CD4-positive, alpha-beta T cell treated with Interleukin-2 at 100 ng/mL for 4 hours (primary cell): ENCODE data around the gene SPTLC1.
"Not testable (repeated sequence)": the region's sequence is repeated elsewhere in the genome, so short reads cannot be mapped to it uniquely, and the experiment has no call there.

Experiments
- DNase-seq: peaks from one replicate; pipeline ENCODE4 v3.0.0-alpha.2; 2020; ENCODE audit warnings: low spot score

The SPTLC1 gene, protein sequence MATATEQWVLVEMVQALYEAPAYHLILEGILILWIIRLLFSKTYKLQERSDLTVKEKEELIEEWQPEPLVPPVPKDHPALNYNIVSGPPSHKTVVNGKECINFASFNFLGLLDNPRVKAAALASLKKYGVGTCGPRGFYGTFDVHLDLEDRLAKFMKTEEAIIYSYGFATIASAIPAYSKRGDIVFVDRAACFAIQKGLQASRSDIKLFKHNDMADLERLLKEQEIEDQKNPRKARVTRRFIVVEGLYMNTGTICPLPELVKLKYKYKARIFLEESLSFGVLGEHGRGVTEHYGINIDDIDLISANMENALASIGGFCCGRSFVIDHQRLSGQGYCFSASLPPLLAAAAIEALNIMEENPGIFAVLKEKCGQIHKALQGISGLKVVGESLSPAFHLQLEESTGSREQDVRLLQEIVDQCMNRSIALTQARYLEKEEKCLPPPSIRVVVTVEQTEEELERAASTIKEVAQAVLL

GRCh38 chr9:92115071-92115858, at the start of gene SPTLC1:
TSS of gene SPTLC1 (minus strand) at chr9:92115413. CDS start at chr9:92115370, 43 bp downstream.
- DNase-seq: peak; percentile 95

GRCh38 chr9:92164975-92165374, 49.8 kb upstream of the SPTLC1 start:
- DNase-seq: no peak

DNA sequence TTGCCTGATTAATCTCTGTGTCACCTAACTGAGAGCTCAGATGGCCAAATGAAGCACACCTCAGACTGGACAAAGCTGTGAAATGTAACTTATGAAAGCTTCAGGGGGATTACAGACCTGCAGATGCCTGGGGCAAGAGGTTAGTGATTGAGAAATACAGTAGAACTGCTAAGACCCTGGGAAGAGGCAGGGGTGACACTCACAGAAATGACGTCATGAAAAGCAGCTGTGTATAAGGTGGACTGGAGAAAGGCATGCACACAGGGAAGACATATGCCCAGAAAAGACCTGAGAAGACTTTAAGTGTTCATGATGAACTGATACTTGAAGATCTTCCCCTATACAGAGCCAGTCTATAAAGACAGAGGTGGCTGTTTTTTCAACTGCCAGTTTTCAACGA, 49.3 kb upstream of the SPTLC1 start:
- DNase-seq: no peak

GRCh38 chr9:92163276-92163675, 48.1 kb upstream of the SPTLC1 start:
- DNase-seq: no peak

- DNase-seq: no peak
Observed at GRCh38 chr9:92160786-92161185, 45.6 kb upstream of the SPTLC1 start.

DNA sequence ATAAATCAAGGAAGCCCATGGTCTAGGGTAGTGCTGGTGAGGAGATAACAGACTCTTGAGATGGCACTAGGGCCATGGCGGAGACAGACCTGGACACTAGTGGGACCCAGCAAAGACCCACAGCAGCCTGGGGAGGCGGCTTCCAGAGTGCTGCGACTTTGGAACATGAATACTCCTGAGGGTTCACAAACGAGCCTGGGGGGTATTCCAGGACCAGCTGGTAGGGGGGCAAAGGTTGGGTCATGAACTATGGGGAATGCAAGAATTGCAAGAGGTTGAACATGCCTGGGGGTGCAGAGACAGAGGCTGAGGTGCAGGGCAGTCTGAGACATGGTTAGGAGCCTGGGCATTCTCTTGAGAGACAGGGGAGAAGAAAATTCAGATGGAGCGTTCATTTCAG, 43.8 kb upstream of the SPTLC1 start:
- DNase-seq: no peak

DNA sequence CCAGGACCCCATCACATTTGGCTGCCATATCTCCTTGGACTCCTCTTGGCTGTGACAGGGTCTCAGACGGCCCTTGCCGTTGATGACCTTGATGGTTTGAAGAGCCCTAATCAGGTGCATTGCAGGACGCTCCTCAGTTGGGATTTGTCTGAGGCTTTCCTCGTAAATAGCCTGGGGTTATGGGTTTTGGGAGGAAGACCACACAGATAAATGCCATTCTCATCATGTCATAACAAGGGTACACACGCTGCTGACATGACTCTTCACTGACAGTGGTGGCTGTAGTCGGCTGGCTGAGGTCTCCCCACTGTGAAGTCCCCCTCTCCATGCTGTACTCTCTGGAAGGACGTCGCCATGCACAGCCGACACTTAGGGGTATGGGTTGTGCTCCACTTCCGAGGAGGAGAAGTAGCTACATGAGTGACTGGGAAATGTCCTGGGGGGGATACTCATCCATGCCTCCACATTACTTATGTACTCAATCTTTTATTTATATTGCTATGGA, 42.9 kb upstream of the SPTLC1 start:
- DNase-seq: no peak

GRCh38 chr9:92155736-92156135, 40.5 kb upstream of the SPTLC1 start:
- DNase-seq: not testable (repeated sequence)

DNA sequence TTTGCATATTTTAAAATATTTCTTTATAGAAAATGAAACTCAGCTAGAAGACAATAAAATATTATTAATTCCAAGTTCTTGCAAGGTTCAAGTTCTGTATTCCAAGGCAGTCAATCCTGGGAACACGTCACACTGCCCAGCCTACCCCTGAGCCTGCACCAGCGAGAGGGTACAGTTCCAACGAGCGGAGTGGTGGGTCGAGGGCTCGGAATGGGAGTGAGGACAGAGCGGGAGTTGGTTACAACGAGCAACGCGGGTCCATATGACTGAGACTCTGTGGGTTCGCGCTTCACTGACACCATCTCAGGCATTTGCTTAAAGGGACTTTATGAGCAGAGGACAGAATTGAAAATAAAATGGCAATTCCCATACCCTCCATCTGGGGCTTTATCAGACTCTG, 40.0 kb upstream of the SPTLC1 start:
- DNase-seq: no peak

DNA sequence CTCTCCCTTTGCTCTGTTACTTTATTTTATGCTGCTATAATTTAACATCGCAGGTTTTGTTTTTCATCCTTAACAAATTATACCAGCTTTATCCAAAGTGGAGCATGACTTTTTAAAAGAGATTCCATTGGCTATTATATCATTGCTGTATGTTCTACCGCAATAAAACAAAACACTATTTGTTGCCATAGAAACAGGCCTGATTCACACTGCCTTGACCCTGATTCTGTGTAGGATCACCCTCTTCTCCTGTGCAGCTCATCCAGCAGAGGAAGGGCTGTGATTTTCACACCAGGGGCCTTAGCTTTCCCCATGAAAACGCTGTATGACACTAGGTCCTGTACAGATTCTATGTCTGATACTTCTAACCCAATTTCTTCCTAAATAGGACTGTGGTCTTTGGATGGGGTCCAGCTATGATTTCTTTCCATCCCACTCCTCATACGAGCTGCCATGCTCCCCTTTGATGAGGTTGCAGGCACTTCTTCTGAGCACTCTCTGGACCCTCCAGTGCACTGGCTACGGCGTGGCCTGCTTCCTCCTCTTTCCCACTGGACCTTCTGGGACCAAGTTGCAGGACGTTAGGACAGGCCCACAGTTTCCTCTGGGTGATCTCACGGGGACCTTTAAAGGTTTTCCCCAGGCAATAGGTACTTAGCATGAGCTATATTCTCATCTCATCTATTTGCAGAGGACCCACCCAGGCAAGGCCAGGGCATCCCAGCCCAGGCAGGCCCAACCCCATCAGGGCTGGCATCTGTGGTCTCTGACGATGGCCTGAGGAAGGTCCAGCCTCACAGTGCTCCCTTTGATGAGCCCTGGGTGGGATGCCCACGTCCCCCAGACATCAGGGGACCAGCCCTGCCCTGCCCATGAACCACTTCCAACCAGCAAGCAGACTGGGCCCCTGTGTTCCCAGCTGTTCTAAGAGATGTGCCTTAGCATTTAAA, 38.5 kb upstream of the SPTLC1 start:
- not testable (repeated sequence) for DNase-seq

DNA sequence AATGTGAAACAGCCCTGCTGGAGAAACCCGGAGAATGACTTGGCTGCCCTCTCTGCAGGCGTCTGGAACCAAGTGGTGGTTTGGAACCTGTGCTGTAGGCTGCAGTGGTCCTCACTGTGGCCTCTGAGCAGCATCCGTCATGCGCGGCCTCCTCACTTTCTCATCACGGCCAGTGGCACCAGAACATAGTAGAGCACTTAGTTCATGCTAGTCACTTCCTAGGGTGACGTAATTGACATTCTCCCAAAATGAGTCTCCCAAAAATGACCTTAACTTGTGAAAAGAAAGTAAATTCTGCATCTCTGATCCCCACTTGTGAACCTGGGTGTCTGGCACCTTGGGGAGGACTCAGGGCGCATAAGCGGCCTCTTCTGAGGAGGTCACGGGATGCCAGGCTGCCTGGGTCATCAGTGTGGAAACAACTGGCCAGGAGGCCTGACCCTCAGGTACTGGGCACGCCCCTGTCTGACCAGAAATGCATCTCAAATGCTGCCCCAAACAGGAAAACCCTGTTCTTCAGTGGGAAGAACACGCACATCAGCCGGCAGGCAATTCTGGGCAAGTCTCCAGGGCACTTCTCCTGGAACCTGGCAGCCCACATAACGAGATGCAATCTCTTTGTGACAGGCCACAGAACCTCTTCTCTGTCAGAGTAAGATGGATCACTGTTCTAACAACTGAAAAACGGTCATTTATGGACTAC, 36.6 kb upstream of the SPTLC1 start:
- DNase-seq: no peak

GRCh38 chr9:92150501-92151470, 35.6 kb upstream of the SPTLC1 start:
- not testable (repeated sequence) for DNase-seq

DNA sequence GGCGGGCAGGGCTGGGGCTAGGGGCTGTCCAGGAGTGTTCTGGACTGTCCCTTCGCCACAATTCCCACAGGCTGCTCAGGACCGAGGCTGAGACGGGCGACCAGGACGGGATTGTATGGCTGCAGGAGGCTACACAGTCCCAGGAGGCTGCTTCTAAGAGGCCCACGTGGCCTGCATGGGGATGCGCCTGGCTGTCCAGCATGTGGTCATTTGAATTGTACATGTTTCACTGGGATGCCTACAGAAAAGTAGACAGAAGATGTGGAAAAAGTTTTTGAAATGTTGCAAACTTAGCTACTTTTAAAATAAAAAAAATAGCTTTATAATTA, 32.6 kb upstream of the SPTLC1 start:
- no peak for DNase-seq

- no peak for DNase-seq
Observed at GRCh38 chr9:92147030-92147851, 32.0 kb upstream of the SPTLC1 start.

DNA sequence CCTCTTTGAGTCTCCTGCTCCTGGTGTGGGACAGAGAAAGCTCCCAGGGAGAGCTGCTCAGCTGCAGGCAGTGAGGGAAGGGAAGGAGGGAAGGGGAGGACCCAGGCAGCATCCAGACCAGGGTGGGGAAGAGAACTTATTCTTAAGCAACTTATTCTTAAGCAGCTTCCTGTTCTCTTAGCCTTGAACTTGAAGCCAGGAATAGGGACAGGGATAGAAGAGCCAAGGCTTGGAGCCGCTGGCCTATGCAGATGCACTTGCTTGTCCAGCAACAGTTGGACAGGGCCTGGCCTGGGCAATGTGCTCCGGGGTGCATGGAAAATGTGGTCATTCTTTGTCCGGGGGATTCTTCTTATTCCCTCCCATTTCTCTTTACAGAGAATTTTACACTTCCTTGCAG, 31.4 kb upstream of the SPTLC1 start:
- DNase-seq: no peak

- DNase-seq: not testable (repeated sequence)
Observed at GRCh38 chr9:92145784-92146183, 30.6 kb upstream of the SPTLC1 start.

GRCh38 chr9:92142329-92142728, 27.1 kb upstream of the SPTLC1 start:
- DNase-seq: no peak

DNA sequence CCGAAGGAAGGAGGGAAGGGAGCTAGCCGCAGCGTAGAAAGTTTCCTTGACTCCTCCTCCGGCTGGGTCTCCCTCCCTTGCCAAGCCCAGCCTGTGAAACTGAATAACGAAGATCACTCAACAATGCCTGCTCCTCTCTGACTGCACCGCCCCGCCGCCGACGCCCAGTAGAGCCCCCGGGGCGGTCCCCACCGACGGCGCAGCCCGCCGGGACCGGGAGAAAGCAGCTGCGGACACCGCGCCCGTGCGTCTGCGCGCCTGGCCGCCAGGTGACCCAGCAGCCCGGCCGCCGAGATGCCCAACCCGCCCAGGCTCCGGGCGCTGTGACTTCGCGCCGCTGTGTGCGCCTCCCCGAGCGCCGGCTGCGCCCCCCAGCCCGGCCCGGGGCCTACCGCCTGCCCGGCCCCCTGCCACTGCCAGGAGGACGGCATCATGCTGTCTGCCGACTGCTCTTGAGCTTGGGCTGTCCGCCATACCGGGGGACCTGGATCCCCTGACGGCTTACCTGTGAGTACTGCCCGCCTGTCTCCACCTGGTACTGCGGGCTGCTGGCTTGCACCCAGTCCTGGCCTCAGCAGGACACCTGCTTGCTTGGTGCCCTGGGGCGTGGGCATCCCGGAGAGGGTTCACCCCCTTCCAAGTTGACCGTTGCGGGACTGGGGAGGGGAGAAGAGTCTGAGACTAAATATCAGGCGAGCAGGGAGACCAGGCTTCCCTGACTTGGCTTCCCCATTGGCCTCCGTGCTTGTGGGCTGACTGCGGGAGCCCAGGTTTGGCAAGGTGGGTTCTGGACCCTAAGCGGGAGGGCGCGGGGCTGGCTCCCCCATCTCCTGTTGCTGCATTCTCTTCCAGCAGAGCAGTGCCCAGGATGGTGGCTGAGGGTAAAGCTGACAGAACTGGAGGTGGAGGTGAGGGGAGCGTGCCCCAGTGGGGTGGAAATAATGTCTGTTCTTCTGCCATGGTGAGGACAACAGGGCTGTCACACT, 26.2 kb upstream of the SPTLC1 start:
- DNase-seq: no peak
